CD4-positive, alpha-beta T cell treated with Interferon alpha-2 for 1 hour (primary cell): ENCODE data around the gene B9D2.
"Not testable (repeated sequence)": the region's sequence is repeated elsewhere in the genome, so short reads cannot be mapped to it uniquely, and the experiment has no call there.

Experiments
- DNase-seq, 2 donors: peaks; one replicate each; pipeline ENCODE4 v3.0.0-alpha.2; 2020 to 2022

The B9D2 gene, protein sequence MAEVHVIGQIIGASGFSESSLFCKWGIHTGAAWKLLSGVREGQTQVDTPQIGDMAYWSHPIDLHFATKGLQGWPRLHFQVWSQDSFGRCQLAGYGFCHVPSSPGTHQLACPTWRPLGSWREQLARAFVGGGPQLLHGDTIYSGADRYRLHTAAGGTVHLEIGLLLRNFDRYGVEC

DNA sequence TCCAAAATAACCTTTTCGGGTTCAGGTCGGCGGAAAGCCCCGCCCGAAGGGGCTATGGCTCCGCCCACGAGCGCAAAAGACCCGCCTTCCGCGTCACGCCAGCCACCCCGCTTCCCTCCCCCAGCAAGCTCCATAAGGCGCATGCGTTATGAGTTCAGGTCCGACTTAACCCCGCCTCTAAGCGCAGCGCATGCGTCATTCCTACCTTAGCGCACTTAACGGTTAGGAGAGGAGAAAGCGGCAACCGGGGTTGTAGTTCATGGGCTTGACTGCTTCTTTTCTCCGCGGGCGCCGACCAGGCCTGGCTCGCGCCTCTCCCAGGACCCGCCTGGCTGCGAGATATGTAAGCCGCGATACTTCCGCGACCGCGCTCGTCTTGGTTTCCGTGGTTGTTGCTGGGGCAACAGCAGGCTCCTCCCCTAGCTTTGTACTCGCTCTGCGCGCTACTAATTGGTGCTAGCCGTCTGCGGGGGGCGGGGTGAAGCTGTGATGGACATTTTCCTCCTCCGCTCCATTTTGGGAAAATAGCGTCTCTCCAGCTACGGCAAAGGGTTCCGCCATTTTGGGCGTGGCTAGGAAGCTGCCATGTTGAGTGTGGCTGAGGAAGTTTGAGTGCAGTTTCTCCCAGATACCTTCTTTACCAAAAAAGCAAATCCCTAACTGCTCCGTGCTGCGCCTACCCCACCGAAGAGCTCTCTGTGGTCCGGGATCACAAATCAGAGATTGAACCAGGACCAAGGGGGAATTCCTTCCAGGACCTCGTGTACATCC lies at the start of gene B9D2:
Gene B9D2 (minus strand): TSS at position 397 of the 771 bp plus-strand sequence. CDS start 630 bp downstream, outside the sequence.
- DNase-seq: peak; percentile 99

DNA sequence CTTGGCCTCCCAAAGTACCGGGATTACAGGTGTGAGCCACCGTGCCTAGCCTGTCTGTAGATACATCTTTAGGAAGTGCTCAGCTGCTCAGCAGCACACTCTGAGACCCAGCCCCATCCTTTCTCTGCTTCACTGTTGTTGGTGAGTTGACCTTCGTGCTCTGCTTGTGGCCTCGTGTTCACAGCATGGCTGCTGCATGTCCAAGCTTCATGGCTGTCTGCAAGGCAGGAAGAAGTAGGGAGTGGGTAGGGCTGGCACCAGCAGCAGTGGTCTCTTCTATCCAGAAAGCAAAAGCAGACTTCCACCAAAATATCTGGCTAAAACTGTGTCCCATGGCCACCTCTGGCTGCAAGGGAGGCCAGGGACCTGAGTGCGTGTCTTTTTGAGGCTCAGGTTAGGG lies 49.0 kb upstream of the B9D2 start:
- no peak for DNase-seq

DNA sequence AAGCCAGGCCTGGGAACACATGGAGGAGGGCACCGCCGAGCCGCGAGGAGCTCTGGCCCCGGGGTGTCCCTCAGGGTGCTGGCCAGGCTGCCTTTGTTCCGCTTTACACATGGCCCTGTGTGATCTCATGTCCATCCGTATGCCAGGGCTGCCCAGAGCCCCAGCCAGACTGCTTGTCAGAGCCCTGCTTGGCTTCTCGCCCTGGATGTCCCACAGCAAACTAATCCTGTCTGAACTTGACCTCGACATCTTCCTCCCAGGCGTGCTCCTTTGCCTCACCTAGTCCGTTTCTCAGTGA lies 48.0 kb upstream of the B9D2 start:
- DNase-seq: no peak

DNA sequence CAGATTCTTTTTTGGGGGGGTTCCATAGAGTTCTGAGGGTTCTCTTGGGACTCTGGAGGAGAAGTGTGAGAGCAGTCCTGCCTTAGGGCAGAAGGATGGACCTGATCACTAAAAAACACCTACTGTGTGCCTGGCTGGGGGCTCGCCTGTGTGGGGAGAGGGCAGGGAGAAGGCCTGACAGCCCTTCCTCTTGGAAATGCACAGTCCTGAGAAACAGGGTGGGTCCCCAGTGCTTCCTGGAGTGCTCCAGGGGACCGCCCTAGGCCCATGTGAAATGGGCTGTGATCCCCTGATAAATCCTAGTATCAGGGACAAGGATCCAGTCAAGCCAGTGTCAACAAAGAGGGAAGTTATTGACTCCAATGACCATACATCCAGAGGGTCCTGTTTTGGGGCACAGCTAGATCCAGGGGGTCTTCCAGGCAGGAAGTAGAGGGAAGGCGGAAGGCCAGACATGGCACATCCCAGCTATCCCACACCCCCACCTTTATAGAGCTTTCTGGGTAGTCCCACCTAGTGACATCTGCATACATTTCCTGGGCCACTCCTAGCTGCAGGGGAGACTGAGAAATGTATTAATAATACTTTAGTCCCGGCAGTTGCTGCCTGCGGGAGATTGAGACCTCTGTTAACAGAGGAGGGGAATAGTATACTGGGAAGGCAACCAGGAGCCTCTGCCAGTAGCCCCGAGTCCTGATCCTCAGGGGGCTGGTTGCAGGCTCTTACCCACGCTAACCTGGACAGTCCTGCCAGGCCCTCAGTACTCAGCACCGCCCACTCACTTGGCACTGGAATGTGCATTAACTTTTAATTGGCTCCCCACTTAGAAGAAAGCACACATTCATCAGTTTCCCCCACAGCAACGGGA lies 47.4 kb upstream of the B9D2 start:
- no peak for DNase-seq

DNA sequence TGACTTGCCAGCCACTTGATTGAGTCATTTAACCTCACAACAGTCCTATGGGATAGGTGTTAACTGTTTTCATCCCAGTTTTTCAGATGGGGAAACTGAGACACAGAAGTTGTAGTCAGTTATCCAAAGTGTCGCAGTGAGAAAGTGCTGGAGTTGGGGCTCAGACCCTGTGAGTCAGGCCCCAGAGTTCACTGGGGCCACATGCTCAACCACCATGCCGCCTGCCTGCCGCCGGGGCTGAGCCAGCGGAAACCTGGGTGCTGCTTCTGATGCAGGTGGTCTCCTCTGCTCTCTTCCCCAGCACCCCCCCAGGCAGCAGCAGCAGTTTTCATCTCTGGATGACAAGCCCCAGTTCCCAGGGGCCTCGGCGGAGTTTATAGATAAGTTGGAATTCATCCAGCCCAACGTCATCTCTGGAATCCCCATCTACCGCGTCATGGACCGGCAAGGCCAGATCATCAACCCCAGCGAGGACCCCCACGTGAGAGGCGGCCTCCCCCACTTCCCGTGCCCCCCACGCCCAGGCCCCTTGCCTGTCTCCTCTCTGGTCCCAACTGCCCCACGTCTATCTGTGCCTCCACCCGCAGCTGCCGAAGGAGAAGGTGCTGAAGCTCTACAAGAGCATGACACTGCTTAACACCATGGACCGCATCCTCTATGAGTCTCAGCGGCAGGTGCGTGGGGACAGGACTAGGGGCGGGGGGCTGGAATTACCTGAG lies 46.5 kb upstream of the B9D2 start:
- DNase-seq: no peak

DNA sequence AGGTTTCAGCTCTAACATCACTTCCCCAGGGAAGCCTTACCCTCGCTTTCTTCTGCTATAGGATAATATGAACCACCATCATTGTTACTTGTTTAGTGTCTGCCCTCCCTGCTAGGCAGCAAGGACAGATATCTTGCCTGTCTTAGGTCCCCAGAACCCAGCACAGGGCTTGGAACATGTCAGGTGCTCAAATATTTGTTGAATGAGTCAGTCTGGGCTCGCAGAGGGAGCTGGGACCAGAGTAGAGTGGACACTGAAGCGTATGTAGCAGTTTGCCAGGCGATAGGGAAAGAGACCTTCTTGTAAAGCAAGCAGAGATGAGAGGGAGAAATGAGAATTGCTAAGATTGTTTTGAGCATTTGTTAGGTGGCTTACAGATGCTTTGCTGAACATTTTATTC lies 45.3 kb upstream of the B9D2 start:
- DNase-seq: no peak

DNA sequence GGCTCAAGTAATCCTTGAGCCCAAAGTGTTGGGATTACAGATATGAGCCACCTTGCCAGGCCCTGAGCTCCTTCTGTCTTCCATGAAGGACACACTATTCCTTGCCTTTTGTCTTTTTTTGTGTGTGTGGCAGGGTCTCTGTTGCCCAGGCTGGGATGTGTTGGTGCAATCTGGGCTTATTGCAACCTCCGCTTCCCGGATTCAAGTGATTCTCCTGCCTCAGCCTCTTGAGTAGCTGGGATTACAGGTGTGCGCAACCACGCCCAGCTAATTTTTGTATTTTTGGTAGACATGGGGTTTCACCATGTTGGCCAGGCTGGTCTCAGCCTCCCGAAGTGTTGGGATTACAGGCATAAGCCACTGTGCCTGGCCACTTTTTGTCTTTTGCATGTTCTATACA lies 44.9 kb upstream of the B9D2 start:
- DNase-seq: not testable (repeated sequence)

DNA sequence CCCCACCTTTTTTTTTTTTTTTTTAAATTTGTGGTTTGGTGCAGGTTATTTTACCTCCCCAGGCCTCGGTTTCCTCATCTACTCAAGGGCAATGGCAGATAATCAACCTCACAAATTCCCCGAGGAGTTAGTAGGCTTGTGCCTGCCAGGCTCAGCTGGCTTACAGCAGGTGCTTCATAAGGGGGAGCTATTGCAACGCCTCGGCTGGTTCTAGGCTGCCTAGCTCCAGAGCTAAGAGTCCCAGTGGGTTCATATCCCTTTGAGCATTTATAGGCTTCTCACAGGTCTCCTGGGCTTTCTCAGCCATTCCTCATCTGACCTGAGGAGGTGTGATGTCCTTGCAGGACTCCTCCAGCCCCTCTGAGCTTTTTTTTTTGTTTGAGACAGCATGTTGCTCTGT lies 44.3 kb upstream of the B9D2 start:
- DNase-seq: no peak

DNA sequence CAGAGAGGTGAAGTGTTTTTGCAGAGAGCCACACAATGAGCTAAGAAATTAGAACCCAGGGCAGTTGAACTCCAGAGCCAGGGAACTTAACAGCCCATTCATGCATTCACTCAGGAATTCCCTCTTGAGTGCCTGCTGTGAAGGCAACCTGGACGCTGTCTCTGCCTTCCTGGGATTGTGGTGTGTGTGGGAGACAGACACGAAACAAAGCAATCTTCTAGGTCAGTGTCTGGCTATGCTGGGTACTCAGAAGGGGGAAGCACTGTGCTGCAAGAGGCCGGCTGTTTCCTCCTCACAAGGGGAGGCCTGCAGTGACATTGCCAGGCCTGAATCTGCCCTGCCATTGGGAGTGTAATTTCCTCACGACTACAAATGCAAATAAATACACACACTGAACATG lies 43.3 kb upstream of the B9D2 start:
- no peak for DNase-seq

DNA sequence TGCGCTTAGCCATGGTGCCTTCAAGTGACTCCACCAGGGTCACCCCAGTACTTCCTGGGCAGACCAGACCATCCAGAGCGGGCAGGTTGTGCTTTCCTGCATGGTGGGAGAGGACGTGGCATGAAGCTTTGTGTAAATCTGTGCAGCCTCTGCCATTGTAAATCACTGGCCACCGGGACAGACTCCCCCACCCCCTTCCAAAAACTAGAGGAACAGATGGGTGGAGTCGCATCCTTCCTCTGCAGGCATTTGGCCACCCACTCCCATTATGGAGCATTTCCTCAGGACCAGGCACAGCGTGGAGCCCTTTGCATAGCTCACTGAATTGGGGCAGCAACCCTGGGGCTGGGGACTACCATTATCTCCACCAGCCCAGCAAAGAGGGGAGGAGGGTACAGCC lies 41.8 kb upstream of the B9D2 start:
- DNase-seq: no peak

DNA sequence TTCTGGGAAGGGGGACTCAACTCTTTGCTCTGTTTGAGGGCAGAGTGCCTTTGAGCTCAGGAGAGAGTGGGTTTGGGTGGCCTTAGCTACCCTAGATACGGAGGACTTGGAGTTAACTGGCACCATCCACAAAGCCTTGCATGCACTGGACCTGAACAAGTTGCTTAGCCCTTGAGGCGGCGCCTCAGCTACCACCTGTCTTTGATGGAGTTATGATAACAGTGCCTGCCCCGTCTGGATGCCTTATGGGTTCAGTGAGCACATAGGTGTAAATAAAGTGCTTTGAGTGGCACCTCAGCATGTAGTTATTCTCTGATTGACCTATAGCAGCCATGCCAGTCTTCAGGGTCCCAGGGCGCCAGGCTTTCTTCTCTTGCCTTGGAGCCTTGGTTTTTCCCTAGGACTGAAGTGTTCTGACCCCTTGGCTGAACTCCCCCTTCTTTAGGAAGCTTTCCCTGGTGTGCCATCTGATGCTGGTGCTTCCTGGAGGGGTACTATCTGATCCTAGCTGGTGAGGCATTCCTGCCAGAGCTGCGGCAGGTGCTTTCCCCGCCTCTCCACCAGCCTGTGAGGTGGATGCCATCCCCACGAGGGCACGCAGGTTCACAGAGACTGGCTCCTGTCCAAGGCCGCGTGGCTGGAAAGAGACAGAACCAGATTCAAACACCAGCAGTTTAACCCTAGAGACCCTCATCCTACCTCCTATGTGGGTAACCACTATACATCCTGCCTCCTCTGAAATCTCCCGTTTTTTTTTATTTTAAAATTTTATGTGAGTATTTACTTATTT lies 39.4 kb upstream of the B9D2 start:
- DNase-seq: no peak

DNA sequence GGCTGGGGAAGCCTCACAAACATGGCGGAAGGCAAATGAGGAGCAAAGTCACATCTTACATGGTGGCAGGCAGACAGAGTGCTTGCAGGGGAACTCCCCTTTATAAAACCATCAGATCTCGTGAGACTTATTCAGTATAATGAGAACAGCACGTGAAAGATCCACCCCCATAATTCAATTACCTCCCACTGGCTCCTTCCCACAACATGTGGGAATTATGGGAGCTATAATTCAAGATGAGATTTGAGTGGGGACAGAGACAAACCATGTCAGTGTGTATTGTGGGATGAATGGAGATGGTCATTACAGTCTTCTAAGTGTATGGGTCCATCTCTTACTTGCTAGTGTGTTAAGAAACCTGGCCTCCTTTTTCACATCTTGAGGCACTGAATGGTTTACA lies 38.1 kb upstream of the B9D2 start:
- no peak for DNase-seq

DNA sequence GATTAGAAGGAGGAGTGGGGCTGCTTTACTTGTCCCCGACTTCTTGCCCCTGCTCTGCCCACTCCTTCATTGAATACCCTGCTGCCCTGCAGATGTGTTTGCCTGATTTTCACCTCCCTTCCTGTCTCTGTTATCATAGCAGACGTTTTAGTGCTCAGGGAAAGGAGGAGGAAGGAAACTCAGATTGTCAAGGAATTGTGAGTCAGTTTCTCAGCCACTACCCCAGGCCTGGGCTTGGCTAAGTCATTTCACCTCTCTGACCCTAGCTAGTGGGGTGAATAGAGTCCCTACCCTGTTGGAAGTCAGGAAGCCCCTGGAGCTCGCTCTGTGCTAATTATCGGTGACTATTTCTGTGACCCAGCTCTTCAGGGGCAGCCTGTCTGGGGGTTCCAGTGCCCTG lies 37.5 kb upstream of the B9D2 start:
- no peak for DNase-seq

DNA sequence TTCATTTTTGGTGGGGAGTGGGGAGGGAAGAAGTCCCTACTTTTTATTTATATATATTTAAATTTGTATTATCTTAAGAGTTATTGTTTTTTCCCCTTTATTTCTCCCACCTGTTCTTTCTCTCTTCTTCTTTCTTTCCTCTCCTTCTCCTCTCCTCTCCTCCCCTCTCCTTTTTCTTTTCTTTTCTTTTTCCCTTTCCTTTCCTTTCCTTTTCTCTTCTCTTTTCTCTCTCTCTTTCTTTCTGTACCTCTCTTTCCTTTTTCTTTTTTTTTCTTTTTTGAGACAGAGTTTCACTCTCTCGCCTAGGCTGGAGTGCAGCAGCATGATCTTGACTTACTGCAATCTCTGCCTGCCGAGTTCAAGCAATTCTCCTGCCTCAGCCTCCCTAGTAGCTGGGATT lies 35.6 kb upstream of the B9D2 start:
- no peak for DNase-seq

DNA sequence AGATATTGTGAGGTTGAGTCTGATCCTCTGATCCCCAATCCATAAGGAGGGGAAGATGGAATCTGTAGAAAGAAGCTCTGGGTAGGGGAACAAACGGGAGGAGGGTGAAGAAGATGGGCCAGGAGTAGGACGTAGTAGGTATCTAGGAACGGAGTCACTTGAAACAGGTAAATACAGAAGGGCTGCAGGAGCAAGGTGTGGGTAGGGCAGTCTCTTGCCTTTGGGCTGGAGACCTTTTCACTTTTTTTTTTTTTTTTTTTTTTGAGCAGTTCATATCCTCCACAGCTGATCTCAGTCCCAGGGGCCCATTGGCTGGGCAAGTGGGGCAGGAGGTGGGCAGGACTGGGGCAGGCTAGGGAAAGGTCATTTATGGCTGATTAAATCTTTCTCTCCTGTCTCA lies 35.1 kb upstream of the B9D2 start:
- no peak for DNase-seq

DNA sequence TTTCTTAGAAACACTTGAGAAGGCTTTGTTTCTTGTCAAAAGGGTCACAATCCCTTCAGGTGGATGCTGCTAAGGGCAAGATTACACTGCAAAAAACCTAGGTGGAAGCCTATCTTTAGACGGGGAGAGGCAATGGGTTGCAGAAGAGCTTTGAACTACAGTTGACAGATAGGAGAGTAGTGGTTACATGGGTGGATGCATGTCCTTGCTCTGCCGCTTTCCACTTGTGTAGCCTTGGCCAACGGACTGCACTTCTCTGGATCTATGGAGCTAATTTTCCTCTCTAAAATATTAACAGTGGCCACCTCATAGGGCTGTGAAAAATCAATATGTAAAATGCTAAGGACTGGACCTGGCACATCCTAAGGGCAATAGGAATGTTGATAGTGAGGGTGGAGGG lies 34.6 kb upstream of the B9D2 start:
- no peak for DNase-seq

DNA sequence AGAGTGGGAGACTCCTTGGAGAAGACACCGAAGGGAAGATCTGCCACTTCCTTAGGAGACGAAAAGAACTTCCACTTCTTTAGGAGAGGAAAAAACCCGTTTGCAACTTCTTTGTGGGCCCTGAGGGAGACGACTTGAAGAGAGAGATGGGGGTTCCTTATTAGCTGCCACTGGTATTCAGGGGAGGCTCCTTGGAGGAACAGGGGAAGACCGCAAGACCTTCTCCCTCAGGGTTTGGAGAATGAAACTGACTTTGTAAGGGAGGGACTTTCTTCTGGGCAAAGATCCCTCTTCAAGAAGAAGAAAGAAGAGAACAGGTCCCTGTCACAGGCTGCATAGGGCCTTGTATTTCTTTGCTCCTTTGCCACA lies 34.1 kb upstream of the B9D2 start:
- DNase-seq: no peak

DNA sequence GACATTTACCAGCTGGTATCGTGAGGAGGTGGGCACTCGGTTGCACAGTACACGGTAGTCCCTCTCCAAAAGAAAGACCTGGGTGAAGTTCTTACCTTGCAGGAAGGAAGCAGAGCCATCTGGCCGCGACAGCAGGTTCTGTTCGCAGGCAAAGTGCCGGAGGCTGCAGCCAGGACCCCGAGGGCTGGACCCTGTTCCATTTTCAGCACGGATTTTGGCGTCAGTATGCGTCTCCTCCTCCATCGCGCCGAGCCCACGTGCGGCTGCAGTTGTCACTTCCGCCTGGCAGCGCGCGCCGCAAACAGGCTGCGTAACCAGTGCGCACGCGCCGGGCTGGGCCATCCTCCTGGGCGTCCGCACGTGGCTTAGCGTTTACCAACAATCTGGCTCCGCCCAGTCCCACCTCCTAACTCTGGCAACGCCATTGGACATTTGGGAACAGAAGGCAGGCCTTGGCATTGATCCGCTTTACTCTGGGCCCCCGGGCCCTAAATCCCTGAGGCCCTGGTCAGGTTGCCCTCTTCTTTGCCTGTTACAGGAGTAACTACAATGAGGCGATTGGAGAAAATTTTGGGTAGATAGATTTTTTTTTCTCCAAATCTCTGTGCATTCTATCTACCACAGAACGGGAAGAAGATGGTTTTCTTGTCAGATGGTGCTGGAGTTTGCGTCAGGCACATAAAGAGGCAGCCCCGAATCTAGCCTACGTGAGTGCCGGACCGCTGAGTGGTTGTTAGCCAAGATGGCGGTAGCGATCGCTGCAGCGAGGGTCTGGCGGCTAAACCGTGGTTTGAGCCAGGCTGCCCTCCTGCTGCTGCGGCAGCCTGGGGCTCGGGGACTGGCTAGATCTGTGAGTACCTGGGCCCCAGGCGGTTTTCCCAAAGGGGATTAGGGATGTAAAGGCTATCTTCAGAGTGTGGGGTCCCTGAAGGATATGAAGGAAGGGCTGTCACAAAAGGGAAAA lies 33.4 kb upstream of the B9D2 start, which contains the start of the genes BCKDHA and EXOSC5:
Gene BCKDHA (plus strand): TSS at position 733 of the 964 bp plus-strand sequence. CDS start 10 bp downstream, at position 743.
Gene EXOSC5 (minus strand): TSS at position 274 of the 964 bp plus-strand sequence. CDS start 31 bp downstream, at position 243.
- peak; percentile 100 for DNase-seq

DNA sequence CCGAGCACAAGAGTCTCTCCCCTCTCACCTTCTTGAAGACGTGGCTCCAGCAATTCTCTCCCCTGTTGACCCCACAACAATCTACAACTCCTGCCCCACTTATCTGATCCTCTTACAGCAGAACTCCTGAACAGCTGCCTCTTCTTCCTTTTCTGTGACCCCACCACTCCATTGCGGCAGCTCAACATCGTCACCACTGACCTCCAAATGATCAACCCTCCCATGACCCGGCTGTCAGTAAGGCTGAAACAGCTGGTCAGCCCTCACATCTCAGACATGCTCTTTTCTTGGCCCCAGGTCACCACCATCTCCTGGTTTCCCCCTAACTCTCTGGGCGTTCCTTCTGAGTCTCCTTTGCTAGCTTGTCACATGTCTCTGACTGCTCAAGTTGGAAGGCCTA lies 31.4 kb upstream of the B9D2 start:
- DNase-seq: no peak

DNA sequence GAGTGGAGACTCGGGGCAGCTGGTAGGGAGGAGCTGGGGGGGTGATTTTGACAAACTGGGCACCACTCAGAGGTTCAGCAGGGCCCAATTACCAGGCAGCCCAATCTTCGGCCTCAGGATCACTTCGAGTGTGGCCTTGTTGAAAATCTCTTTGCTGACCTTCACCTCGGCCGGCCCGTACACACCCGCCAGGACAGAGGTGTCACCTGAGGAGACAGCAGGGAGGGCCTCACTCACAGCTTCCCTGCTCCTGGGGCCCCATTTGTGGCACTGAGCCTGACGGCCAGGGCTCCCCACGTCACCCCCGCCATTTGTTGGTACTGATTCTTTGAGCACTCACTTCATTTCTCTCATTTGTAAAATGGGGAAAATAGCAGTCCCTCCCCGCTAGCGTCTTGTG lies 28.8 kb upstream of the B9D2 start:
- DNase-seq: no peak

DNA sequence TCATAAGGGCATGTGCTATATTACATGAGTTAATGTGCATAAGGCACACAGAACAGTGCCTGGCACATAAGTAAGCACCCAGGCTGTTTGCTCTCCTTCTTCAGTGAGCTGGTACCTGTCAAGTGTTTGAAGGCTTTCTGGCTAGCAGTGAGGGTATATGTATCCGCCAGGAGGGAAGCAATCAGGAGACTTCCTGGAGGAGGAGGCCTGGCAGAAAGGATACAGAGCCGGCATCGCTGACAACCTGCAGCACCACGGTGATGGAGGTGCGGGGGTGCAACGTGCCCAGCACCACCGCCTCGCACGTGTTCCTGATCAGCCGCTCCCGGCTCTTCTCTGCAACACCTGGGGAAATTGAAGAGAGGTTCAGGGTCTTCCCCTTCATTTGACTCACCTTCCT lies 27.7 kb upstream of the B9D2 start:
- no peak for DNase-seq
